Measurements from ENCODE around the gene SNX13.

Gene SNX13

GRCh38 chr7:17900464-17900863 lies 39.8 kb downstream of the SNX13 start:
- TF ChIP-seq SUZ12 (IDR thresholded peaks at IDR 0.05) (no peak), FOXA1 (IDR thresholded peaks at IDR 0.05) (no peak), PKNOX1 (IDR thresholded peaks at IDR 0.05) (no peak), ARNT (IDR thresholded peaks at IDR 0.05) (no peak), FOXK2 (IDR thresholded peaks at IDR 0.05) (no peak), HDGF (IDR thresholded peaks at IDR 0.05; ENCODE audit: borderline replicate concordance) (no peak)
- POLR2A ChIA-PET: no interaction called here
- DNase-seq (ENCODE audit: extremely low spot score): no peak
- CTCF ChIA-PET: no interaction called here

- ChIA-PET POLR2A (no interaction called here), CTCF (no interaction called here)
- no peak for TF ChIP-seq NFRKB (IDR thresholded peaks at IDR 0.05)
- no peak for TF ChIP-seq ZNF384 (IDR thresholded peaks at IDR 0.05)
- TF ChIP-seq ARNT (IDR thresholded peaks at IDR 0.05): no peak
- TF ChIP-seq PKNOX1 (IDR thresholded peaks at IDR 0.05): no peak
- no peak for TF ChIP-seq FOXM1 (IDR thresholded peaks at IDR 0.05; ENCODE audit: borderline replicate concordance)
- no peak for TF ChIP-seq ELF4 (IDR thresholded peaks at IDR 0.05)
- no peak for TF ChIP-seq L3MBTL2 (conservative IDR thresholded peaks at IDR 0.05)
- no peak for TF ChIP-seq TARDBP (IDR thresholded peaks at IDR 0.05)
- TF ChIP-seq FOXA1 (IDR thresholded peaks at IDR 0.05): no peak
- TF ChIP-seq SP1 (IDR thresholded peaks at IDR 0.05): no peak
- TF ChIP-seq FOXK2 (IDR thresholded peaks at IDR 0.05): no peak
- TF ChIP-seq BHLHE40 (IDR thresholded peaks at IDR 0.05; ENCODE audit: borderline replicate concordance): no peak
- TF ChIP-seq LEF1 (IDR thresholded peaks at IDR 0.05; ENCODE audit: borderline replicate concordance): no peak
- no peak for TF ChIP-seq SUZ12 (IDR thresholded peaks at IDR 0.05)
- TF ChIP-seq CTBP1 (IDR thresholded peaks at IDR 0.05; ENCODE audit: borderline replicate concordance): no peak
- TF ChIP-seq HDGF (IDR thresholded peaks at IDR 0.05; ENCODE audit: borderline replicate concordance): no peak
- no peak for DNase-seq (ENCODE audit: extremely low spot score)
Observed at GRCh38 chr7:17898111-17898510, 42.2 kb downstream of the SNX13 start.

GRCh38 chr7:17887286-17887685 lies 53.0 kb downstream of the SNX13 start:
- TF ChIP-seq CTBP1 (IDR thresholded peaks at IDR 0.05; ENCODE audit: borderline replicate concordance) (no peak), PKNOX1 (IDR thresholded peaks at IDR 0.05) (no peak), HDGF (IDR thresholded peaks at IDR 0.05; ENCODE audit: borderline replicate concordance) (no peak), FOXA1 (IDR thresholded peaks at IDR 0.05) (no peak), FOXK2 (IDR thresholded peaks at IDR 0.05) (no peak), SP1 (IDR thresholded peaks at IDR 0.05) (no peak), NFRKB (IDR thresholded peaks at IDR 0.05) (no peak), ZNF384 (IDR thresholded peaks at IDR 0.05) (no peak), FOXM1 (IDR thresholded peaks at IDR 0.05; ENCODE audit: borderline replicate concordance) (no peak), ELF4 (IDR thresholded peaks at IDR 0.05) (no peak), BHLHE40 (IDR thresholded peaks at IDR 0.05; ENCODE audit: borderline replicate concordance) (no peak), L3MBTL2 (conservative IDR thresholded peaks at IDR 0.05) (no peak), ARNT (IDR thresholded peaks at IDR 0.05) (no peak), TARDBP (IDR thresholded peaks at IDR 0.05) (no peak), SUZ12 (IDR thresholded peaks at IDR 0.05) (no peak), LEF1 (IDR thresholded peaks at IDR 0.05; ENCODE audit: borderline replicate concordance) (no peak)
- no peak for DNase-seq (ENCODE audit: extremely low spot score)
- ChIA-PET CTCF (no interaction called here), POLR2A (no interaction called here)

GRCh38 chr7:17882685-17883084 lies 57.6 kb downstream of the SNX13 start:
- POLR2A ChIA-PET: no interaction called here
- no peak for TF ChIP-seq NFRKB (IDR thresholded peaks at IDR 0.05)
- no peak for TF ChIP-seq FOXM1 (IDR thresholded peaks at IDR 0.05; ENCODE audit: borderline replicate concordance)
- TF ChIP-seq LEF1 (IDR thresholded peaks at IDR 0.05; ENCODE audit: borderline replicate concordance): no peak
- TF ChIP-seq HDGF (IDR thresholded peaks at IDR 0.05; ENCODE audit: borderline replicate concordance): no peak
- no peak for TF ChIP-seq ARNT (IDR thresholded peaks at IDR 0.05)
- no peak for TF ChIP-seq L3MBTL2 (conservative IDR thresholded peaks at IDR 0.05)
- TF ChIP-seq TARDBP (IDR thresholded peaks at IDR 0.05): no peak
- no peak for TF ChIP-seq PKNOX1 (IDR thresholded peaks at IDR 0.05)
- TF ChIP-seq ELF4 (IDR thresholded peaks at IDR 0.05): no peak
- TF ChIP-seq FOXK2 (IDR thresholded peaks at IDR 0.05): no peak
- TF ChIP-seq CTBP1 (IDR thresholded peaks at IDR 0.05; ENCODE audit: borderline replicate concordance): no peak
- no peak for TF ChIP-seq BHLHE40 (IDR thresholded peaks at IDR 0.05; ENCODE audit: borderline replicate concordance)
- no peak for TF ChIP-seq SUZ12 (IDR thresholded peaks at IDR 0.05)
- DNase-seq (ENCODE audit: extremely low spot score): no peak
- CTCF ChIA-PET: no interaction called here

GRCh38 chr7:17879075-17879661 lies 61.1 kb downstream of the SNX13 start:
- POLR2A ChIA-PET: no interaction called here
- DNase-seq (ENCODE audit: extremely low spot score): no peak
- TF ChIP-seq SP1 (IDR thresholded peaks at IDR 0.05): no peak
- TF ChIP-seq ARNT (IDR thresholded peaks at IDR 0.05): no peak
- no peak for TF ChIP-seq FOXK2 (IDR thresholded peaks at IDR 0.05)
- TF ChIP-seq NFRKB (IDR thresholded peaks at IDR 0.05): no peak
- no peak for TF ChIP-seq FOXA1 (IDR thresholded peaks at IDR 0.05)
- no peak for TF ChIP-seq ELF4 (IDR thresholded peaks at IDR 0.05)
- CTCF ChIA-PET: no interaction called here

- ChIA-PET CTCF (no interaction called here), POLR2A (no interaction called here)
- TF ChIP-seq FOXK2 (IDR thresholded peaks at IDR 0.05) (no peak), PKNOX1 (IDR thresholded peaks at IDR 0.05) (no peak), HDGF (IDR thresholded peaks at IDR 0.05; ENCODE audit: borderline replicate concordance) (no peak), L3MBTL2 (conservative IDR thresholded peaks at IDR 0.05) (no peak), NFRKB (IDR thresholded peaks at IDR 0.05) (no peak), SUZ12 (IDR thresholded peaks at IDR 0.05) (no peak), ZNF384 (IDR thresholded peaks at IDR 0.05) (no peak), BHLHE40 (IDR thresholded peaks at IDR 0.05; ENCODE audit: borderline replicate concordance) (no peak), LEF1 (IDR thresholded peaks at IDR 0.05; ENCODE audit: borderline replicate concordance) (no peak), ARNT (IDR thresholded peaks at IDR 0.05) (no peak), FOXM1 (IDR thresholded peaks at IDR 0.05; ENCODE audit: borderline replicate concordance) (no peak), ELF4 (IDR thresholded peaks at IDR 0.05) (no peak)
- no peak for DNase-seq (ENCODE audit: extremely low spot score)
Observed at GRCh38 chr7:17878627-17879026, 61.7 kb downstream of the SNX13 start.
